ENCODE measurements around the gene NID1.

NID1 gene

DNA sequence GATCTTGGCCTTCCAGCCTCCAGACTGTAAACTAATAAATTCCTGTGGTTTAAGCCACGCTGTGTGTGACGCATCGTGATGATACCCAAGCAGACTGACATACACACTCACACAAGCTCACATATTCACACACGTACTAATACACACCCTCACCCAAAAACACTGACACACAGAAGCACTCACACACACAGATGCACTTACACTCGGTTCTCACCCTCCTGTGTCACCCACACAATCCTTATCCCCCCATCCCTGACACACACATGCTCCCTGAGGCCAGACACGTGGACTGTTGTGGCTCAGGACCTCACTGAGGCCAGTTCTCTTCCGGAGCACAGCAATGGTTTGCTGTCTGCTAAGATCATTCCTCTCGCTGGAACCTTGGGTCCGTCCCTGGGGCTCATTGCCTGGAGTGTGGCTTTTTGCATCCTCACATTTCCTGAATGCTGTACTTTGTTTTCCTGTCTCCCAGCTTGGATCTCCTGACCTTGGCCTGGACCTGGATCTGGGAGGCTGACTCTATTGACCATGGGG, 121.2 kb downstream of the NID1 start:
- no peak for DNase-seq

GRCh38 chr1:235942979-235943575, 121.8 kb downstream of the NID1 start:
- DNase-seq (no peak), ATAC-seq (ENCODE audit: insufficient read depth, low read depth) (no peak)
- Histone ChIP-seq H3K79me2 (ENCODE audit: insufficient read depth, low read length) (no peaks in the 10 kb centered on the region), H3K9ac (ENCODE audit: low read depth, low read length) (no peak overlapping the region), H3K36me3 (ENCODE audit: insufficient read depth, low read length) (no peaks in the 10 kb centered on the region), H2AFZ (ENCODE audit: low read depth, low read length) (no peak overlapping the region), H3K9me3 (ENCODE audit: insufficient read depth, low read length, severe bottlenecking) (no peaks in the 10 kb centered on the region), H3K4me1 (ENCODE audit: insufficient read depth, low read length) (no peaks in the 10 kb centered on the region), H4K20me1 (ENCODE audit: insufficient read depth, low read length) (no peaks in the 10 kb centered on the region), H3K27me3 (ENCODE audit: insufficient read depth, low read length, poor library complexity) (peaks cover 5% of the 10 kb centered on the region), H3K4me3 (ENCODE audit: low read depth in 1 of 2, low read length in 2 of 2) (no peak overlapping the region), H3K27ac (ENCODE audit: low read length) (no peak overlapping the region), H3K4me2 (ENCODE audit: insufficient read depth, low read length) (no peak overlapping the region)
- no peak for TF ChIP-seq EZH2 (IDR thresholded peaks at IDR 0.05; ENCODE audit: borderline replicate concordance, low read depth, low read length, severe bottlenecking)
- TF ChIP-seq, protein P1, sequence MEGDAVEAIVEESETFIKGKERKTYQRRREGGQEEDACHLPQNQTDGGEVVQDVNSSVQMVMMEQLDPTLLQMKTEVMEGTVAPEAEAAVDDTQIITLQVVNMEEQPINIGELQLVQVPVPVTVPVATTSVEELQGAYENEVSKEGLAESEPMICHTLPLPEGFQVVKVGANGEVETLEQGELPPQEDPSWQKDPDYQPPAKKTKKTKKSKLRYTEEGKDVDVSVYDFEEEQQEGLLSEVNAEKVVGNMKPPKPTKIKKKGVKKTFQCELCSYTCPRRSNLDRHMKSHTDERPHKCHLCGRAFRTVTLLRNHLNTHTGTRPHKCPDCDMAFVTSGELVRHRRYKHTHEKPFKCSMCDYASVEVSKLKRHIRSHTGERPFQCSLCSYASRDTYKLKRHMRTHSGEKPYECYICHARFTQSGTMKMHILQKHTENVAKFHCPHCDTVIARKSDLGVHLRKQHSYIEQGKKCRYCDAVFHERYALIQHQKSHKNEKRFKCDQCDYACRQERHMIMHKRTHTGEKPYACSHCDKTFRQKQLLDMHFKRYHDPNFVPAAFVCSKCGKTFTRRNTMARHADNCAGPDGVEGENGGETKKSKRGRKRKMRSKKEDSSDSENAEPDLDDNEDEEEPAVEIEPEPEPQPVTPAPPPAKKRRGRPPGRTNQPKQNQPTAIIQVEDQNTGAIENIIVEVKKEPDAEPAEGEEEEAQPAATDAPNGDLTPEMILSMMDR (IDR thresholded peaks at IDR 0.05; ENCODE audit: borderline replicate concordance, extremely low read depth, low read length, poor library complexity, severe bottlenecking) = no peak

More for the DNA sequence above, 121.2 kb downstream of the NID1 start:
- H3K9ac ChIP-seq (ENCODE audit: low read depth, low read length) = no peak overlapping the region
- no peaks in the 10 kb centered on the region for H3K4me1 ChIP-seq (ENCODE audit: insufficient read depth, low read length)
- no peaks in the 10 kb centered on the region for H3K36me3 ChIP-seq (ENCODE audit: insufficient read depth, low read length)
- no peaks in the 10 kb centered on the region for H3K9me3 ChIP-seq (ENCODE audit: insufficient read depth, low read length, severe bottlenecking)
- peaks cover 5% of the 10 kb centered on the region for H3K27me3 ChIP-seq (ENCODE audit: insufficient read depth, low read length, poor library complexity)
- TF ChIP-seq, protein P1 (IDR thresholded peaks at IDR 0.05; ENCODE audit: borderline replicate concordance, extremely low read depth, low read length, poor library complexity, severe bottlenecking) = no peak
- TF ChIP-seq EZH2 (IDR thresholded peaks at IDR 0.05; ENCODE audit: borderline replicate concordance, low read depth, low read length, severe bottlenecking) = no peak
- no peak overlapping the region for H3K4me3 ChIP-seq (ENCODE audit: low read depth in 1 of 2, low read length in 2 of 2)
- no peak for ATAC-seq (ENCODE audit: insufficient read depth, low read depth)
- no peak overlapping the region for H2AFZ ChIP-seq (ENCODE audit: low read depth, low read length)
- no peak overlapping the region for H3K27ac ChIP-seq (ENCODE audit: low read length)
- H4K20me1 ChIP-seq (ENCODE audit: insufficient read depth, low read length) = no peaks in the 10 kb centered on the region
- H3K4me2 ChIP-seq (ENCODE audit: insufficient read depth, low read length) = no peak overlapping the region
- no peaks in the 10 kb centered on the region for H3K79me2 ChIP-seq (ENCODE audit: insufficient read depth, low read length)

GRCh38 chr1:235942625-235942934, 122.3 kb downstream of the NID1 start:
- Histone ChIP-seq H3K4me1 (ENCODE audit: insufficient read depth, low read length) (no peaks in the 10 kb centered on the region), H3K27ac (ENCODE audit: low read length) (no peak overlapping the region), H3K36me3 (ENCODE audit: insufficient read depth, low read length) (no peaks in the 10 kb centered on the region), H3K4me2 (ENCODE audit: insufficient read depth, low read length) (no peak overlapping the region), H4K20me1 (ENCODE audit: insufficient read depth, low read length) (no peaks in the 10 kb centered on the region), H3K4me3 (ENCODE audit: low read depth in 1 of 2, low read length in 2 of 2) (no peak overlapping the region), H3K9me3 (ENCODE audit: insufficient read depth, low read length, severe bottlenecking) (no peaks in the 10 kb centered on the region), H3K79me2 (ENCODE audit: insufficient read depth, low read length) (no peaks in the 10 kb centered on the region), H3K27me3 (ENCODE audit: insufficient read depth, low read length, poor library complexity) (peaks cover 5% of the 10 kb centered on the region), H2AFZ (ENCODE audit: low read depth, low read length) (no peak overlapping the region), H3K9ac (ENCODE audit: low read depth, low read length) (no peak overlapping the region)
- no peak for DNase-seq
- TF ChIP-seq, protein P1 (IDR thresholded peaks at IDR 0.05; ENCODE audit: borderline replicate concordance, extremely low read depth, low read length, poor library complexity, severe bottlenecking) = no peak
- TF ChIP-seq EZH2 (IDR thresholded peaks at IDR 0.05; ENCODE audit: borderline replicate concordance, low read depth, low read length, severe bottlenecking) = no peak
- ATAC-seq (ENCODE audit: insufficient read depth, low read depth) = no peak
